ENCODE data around the gene MTARC1. TPM values are rescaled to one million over a fixed set of nuclear protein-coding genes. Genes with fewer than 3 reads are reported as not detected.

MTARC1 gene
- total and polyA plus RNA-seq, 9 of the 15 experiments (the other 6 are each of a cell fraction or from before 2014, with no cell fraction given): 0.07 to 0.14 (median 0.11) TPM; not detected in 6

- H3K9me3 ChIP-seq (replicated peaks; ENCODE audit: control insufficient read depth, insufficient read depth, low read depth, low read length): no peaks in the 10 kb centered on the region
- ATAC-seq: 0 out of 3 replicates have a peak, but pooled peaks have one; percentile 22
- no peaks in the 10 kb centered on the region for H3K36me3 ChIP-seq (ENCODE audit: control insufficient read depth, insufficient read depth, low read length)
- no peak overlapping the region for H3K9ac ChIP-seq (ENCODE audit: insufficient read depth in 1 of 2, low read depth in 2 of 2, low read length in 2 of 2)
- WGBS (ENCODE audit: insufficient coverage, low coverage, missing lambda C conversion rate): 1% methylated on average over 3 of the region's 3 CpGs
- H3K4me3 ChIP-seq: no peak overlapping the region
- no peak for DNase-seq (ENCODE audit: extremely low read depth in 1 of 4, low spot score in 3 of 4)
- H3K79me2 ChIP-seq (ENCODE audit: control insufficient read depth, insufficient read depth, low read length): no peaks in the 10 kb centered on the region
- in situ Hi-C loops (cut with MboI) (no loop called here), intact Hi-C loops (cut with micrococcal nuclease) (no loop called here)
- H3K4me1 ChIP-seq (replicated peaks in 1 of 2; ENCODE audit: control insufficient read depth in 2 of 2, insufficient read depth in 2 of 2, low read length in 2 of 2): no peaks in the 10 kb centered on the region
- H4K20me1 ChIP-seq (replicated peaks; ENCODE audit: control insufficient read depth, insufficient read depth, low read length): no peaks in the 10 kb centered on the region
- peaks cover 5 to 20% of the 10 kb centered on the region in 2 experiments; a peak in 3 of 5 replicates for H3K27me3 ChIP-seq (ENCODE audit: control insufficient read depth in 2 of 2, insufficient read depth in 2 of 2, low read length in 2 of 2)
- 0 out of 2 replicates have a peak, but pooled peaks have one; percentile 13 for TF ChIP-seq C11orf30 (IDR thresholded peaks at IDR 0.05; ENCODE audit: low read depth)
- no peak for TF ChIP-seq ZFP30 (CRISPR knock-in tag; IDR thresholded peaks at IDR 0.05; ENCODE audit: borderline replicate concordance)
- TF ChIP-seq MEF2A (IDR thresholded peaks at IDR 0.05; ENCODE audit: control insufficient read depth, low read depth, low read length): peak; percentile 66; the same call in 1 of the 2 replicates
- TF ChIP-seq MEF2D (tag; conservative IDR thresholded peaks at IDR 0.05; ENCODE audit: low read depth): peak; percentile 86
- BruUV-seq (replicated peaks): no TSS peak
- H3K27ac ChIP-seq (ENCODE audit: extremely low read depth, low read depth, low read length): no peak overlapping the region
- no peak overlapping the region for H2AFZ ChIP-seq (ENCODE audit: low read depth, low read length)
- H3K4me2 ChIP-seq (ENCODE audit: insufficient read depth, low read length): no peak overlapping the region
- H3K9me1 ChIP-seq (ENCODE audit: control insufficient read depth, insufficient read depth, low read length): no peaks in the 10 kb centered on the region
- ChIA-PET CTCF (ENCODE audit: low intra/inter-chr PET ratio) (interaction anchor here (0.7 kb wide), 1 partner anchor 1657 kb away, joined by 3 read pairs; no protein-coding TSS in a partner anchor), POLR2A (no interaction called here)
- FAIRE-seq: no peak
Observed at GRCh38 chr1:220797553-220797952, 10.8 kb downstream of the MTARC1 start.

- no peak for ATAC-seq
- intact Hi-C loops (cut with micrococcal nuclease) (no loop called here), in situ Hi-C loops (cut with MboI) (no loop called here)
- H3K4me3 ChIP-seq: no peak overlapping the region
- no peaks in the 10 kb centered on the region for H3K9me1 ChIP-seq (ENCODE audit: control insufficient read depth, insufficient read depth, low read length)
- FAIRE-seq: no peak
- ChIA-PET CTCF (ENCODE audit: low intra/inter-chr PET ratio) (no interaction called here), POLR2A (no interaction called here)
- TF ChIP-seq SREBF1 (IDR thresholded peaks at IDR 0.05; ENCODE audit: borderline replicate concordance, low read depth, low read length) (no peak), PURB (CRISPR knock-in tag; IDR thresholded peaks at IDR 0.05; ENCODE audit: low read depth) (no peak), FOS (IDR thresholded peaks at IDR 0.05; ENCODE audit: extremely low read depth, insufficient read length) (no peak)
- DNase-seq (ENCODE audit: extremely low read depth in 1 of 4, low spot score in 3 of 4): no peak
- BruUV-seq (replicated peaks): no TSS peak
- no peaks in the 10 kb centered on the region for H3K4me1 ChIP-seq (replicated peaks in 1 of 2; ENCODE audit: control insufficient read depth in 2 of 2, insufficient read depth in 2 of 2, low read length in 2 of 2)
- H3K9ac ChIP-seq (ENCODE audit: insufficient read depth in 1 of 2, low read depth in 2 of 2, low read length in 2 of 2): no peak overlapping the region
- H3K4me2 ChIP-seq (ENCODE audit: insufficient read depth, low read length): no peak overlapping the region
- no peak overlapping the region for H3K27ac ChIP-seq (ENCODE audit: extremely low read depth, low read depth, low read length)
- H2AFZ ChIP-seq (ENCODE audit: low read depth, low read length): no peak overlapping the region
- H3K9me3 ChIP-seq (replicated peaks; ENCODE audit: control insufficient read depth, insufficient read depth, low read depth, low read length): no peaks in the 10 kb centered on the region
- WGBS (ENCODE audit: insufficient coverage, low coverage, missing lambda C conversion rate): 0% methylated on average over 2 of the region's 2 CpGs
- peaks cover 5 to 20% of the 10 kb centered on the region in 2 experiments; a peak in 3 of 5 replicates for H3K27me3 ChIP-seq (ENCODE audit: control insufficient read depth in 2 of 2, insufficient read depth in 2 of 2, low read length in 2 of 2)
- H3K79me2 ChIP-seq (ENCODE audit: control insufficient read depth, insufficient read depth, low read length): no peaks in the 10 kb centered on the region
- no peaks in the 10 kb centered on the region for H3K36me3 ChIP-seq (ENCODE audit: control insufficient read depth, insufficient read depth, low read length)
- no peaks in the 10 kb centered on the region for H4K20me1 ChIP-seq (replicated peaks; ENCODE audit: control insufficient read depth, insufficient read depth, low read length)
Observed at GRCh38 chr1:220798338-220798737, 11.6 kb downstream of the MTARC1 start.
